Fibroblast of lung (primary cell): ENCODE measurements around the gene HSPG2. TPM values are rescaled to one million over a fixed set of nuclear protein-coding genes. Genes with fewer than 3 reads are reported as not detected.

Experiments used
- DNase-seq, 2 donors: peaks; one replicate each; pipeline versions ENCODE4 v3.0.0 to v3.0.0-alpha.2; 2010; ENCODE audit warnings: low read depth in 2 of 2
- H2AFZ ChIP-seq: 2 replicates; pipeline ENCODE4 v1.5.1; 2012; ENCODE audit warnings: low read length, control low read depth, inconsistent platforms
- H3K27ac ChIP-seq: 2 replicates; pipeline ENCODE4 v1.5.1; 2011; ENCODE audit warnings: low read length, control low read depth; ENCODE audit not compliant: insufficient read depth
- H3K27me3 ChIP-seq: 2 replicates; pipeline ENCODE4 v1.5.1; 2011; ENCODE audit warnings: mild to moderate bottlenecking, low read length; ENCODE audit not compliant: control insufficient read depth, insufficient read depth
- H3K36me3 ChIP-seq: 2 replicates; pipeline ENCODE4 v1.5.1; 2011; ENCODE audit warnings: low read length; ENCODE audit not compliant: control insufficient read depth, insufficient read depth
- H3K4me1 ChIP-seq: 2 replicates; pipeline ENCODE4 v1.5.1; 2011; ENCODE audit warnings: low read length; ENCODE audit not compliant: control insufficient read depth, insufficient read depth; ENCODE audit errors: extremely low read depth
- H3K4me2 ChIP-seq: 2 replicates; pipeline ENCODE4 v1.5.1; 2011; ENCODE audit warnings: low read length, control low read depth; ENCODE audit not compliant: insufficient read depth; ENCODE audit errors: extremely low read depth
- H3K4me3 ChIP-seq, 4 experiments: fragments of 200-600 bp in 1 of 4; sonication (generic) in 1 of 4; replicated peaks in 1 of 4; 2 replicates each; pipeline ENCODE4 v1.5.1; 2011 to 2016; ENCODE audit warnings: low read length in 4 of 4, low read depth in 3 of 4, mild to moderate bottlenecking in 3 of 4, control low read depth in 2 of 4, inconsistent platforms in 1 of 4, mixed read lengths in 1 of 4; ENCODE audit not compliant: insufficient read depth in 1 of 4; ENCODE audit errors: control extremely low read depth in 1 of 4
- H3K79me2 ChIP-seq: 2 replicates; pipeline ENCODE4 v1.5.1; 2012; ENCODE audit warnings: mild to moderate bottlenecking, low read length, inconsistent platforms; ENCODE audit not compliant: control insufficient read depth, insufficient read depth
- H3K9ac ChIP-seq: 2 replicates; pipeline ENCODE4 v1.5.1; 2011; ENCODE audit warnings: mild to moderate bottlenecking, low read length, control low read depth; ENCODE audit not compliant: insufficient read depth
- H3K9me3 ChIP-seq: 2 replicates; pipeline ENCODE4 v1.5.1; 2012; ENCODE audit warnings: low read depth, low read length; ENCODE audit not compliant: control insufficient read depth, insufficient read depth
- H4K20me1 ChIP-seq: 2 replicates; pipeline ENCODE4 v1.5.1; 2011; ENCODE audit warnings: low read length; ENCODE audit not compliant: control insufficient read depth, insufficient read depth; ENCODE audit errors: extremely low read depth
- EZH2 ChIP-seq: IDR thresholded peaks from 2 replicates; pipeline ENCODE4 v1.5.1; 2012; ENCODE audit warnings: low read length, control low read depth, mild to moderate bottlenecking; ENCODE audit errors: missing control alignments
- polyA plus RNA-seq, 2 donors: library from polyadenylated mRNA; depleted of rRNA in 1 of 2; stranded (reverse) in 1 of 2; unstranded in 1 of 2; fragments of >200 nt; gene quantifications; 2 replicates each; pipeline ENCODE4 v1.2.1, GENCODE V29; 2011 to 2012; ENCODE audit warnings: missing spikeins in 1 of 2
- total RNA-seq: library from RNA; depleted of rRNA; stranded (reverse); fragments of >200 nt; gene quantifications from 2 replicates; pipeline ENCODE4 v1.2.1, GENCODE V29; 2014
- TF ChIP-seq, protein P1 (sequence below), 2 donors: IDR thresholded peaks in 1 of 2; conservative IDR thresholded peaks in 1 of 2; 1 replicate in 1 of 2; 2 replicates in 1 of 2; pipeline ENCODE4 v1.5.1; 2011 to 2012; ENCODE audit warnings: low read length in 2 of 2, control low read depth in 1 of 2, inconsistent platforms in 1 of 2, low read depth in 1 of 2, mild to moderate bottlenecking in 1 of 2

The HSPG2 gene
- total and polyA plus RNA-seq, 2 donors (not counting 1 experiment from before 2014, with no cell fraction given) = 40.7 to 88.4 TPM

DNA sequence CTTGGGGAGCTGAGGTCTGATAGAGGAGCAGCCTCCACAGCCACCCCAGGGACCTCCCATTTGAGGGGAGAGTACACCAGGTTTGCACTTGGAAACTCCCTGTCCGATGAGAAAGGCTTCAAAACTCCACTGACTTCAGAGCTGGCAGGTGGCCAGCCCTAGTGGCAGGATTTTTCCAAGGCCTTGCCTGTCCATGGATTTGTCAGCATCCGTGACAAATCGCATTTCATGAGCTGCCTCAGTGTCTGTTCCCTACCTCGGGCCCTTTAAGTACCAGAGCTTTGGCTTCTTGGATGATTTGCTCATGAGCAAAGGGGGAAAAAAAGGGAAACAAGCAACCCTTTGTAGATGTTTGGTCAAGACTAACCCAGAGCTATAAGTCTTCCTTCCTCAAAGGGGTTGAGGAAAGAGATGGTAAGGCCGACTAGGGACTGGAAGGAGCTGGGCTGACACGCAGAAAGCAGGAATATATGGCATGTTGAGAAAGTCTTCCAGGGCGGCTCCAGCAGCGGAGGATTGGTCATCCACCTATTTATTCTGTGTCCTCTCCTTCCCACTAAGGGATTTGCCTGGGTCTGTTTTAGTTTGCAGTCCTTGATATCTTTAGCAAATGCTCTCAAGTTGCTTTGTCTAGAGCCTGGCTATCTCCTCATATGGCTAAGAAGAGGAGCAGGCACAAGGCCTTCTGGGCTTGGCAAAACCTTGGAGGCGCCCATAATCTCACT, 2.7 kb upstream of the HSPG2 start:
- Histone ChIP-seq H3K9me3 (no peaks in the 10 kb centered on the region), H3K4me3 (no peak overlapping the region), H3K9ac (no peak overlapping the region), H3K27me3 (no peaks in the 10 kb centered on the region), H2AFZ (no peak overlapping the region), H3K4me1 (peaks cover 18% of the 10 kb centered on the region), H3K27ac (no peak overlapping the region), H3K79me2 (peaks cover 18% of the 10 kb centered on the region), H3K36me3 (no peaks in the 10 kb centered on the region), H3K4me2 (no peak overlapping the region), H4K20me1 (no peaks in the 10 kb centered on the region)
- DNase-seq = peak; percentile 87 to 99
- no peak for TF ChIP-seq EZH2
- TF ChIP-seq, protein P1, sequence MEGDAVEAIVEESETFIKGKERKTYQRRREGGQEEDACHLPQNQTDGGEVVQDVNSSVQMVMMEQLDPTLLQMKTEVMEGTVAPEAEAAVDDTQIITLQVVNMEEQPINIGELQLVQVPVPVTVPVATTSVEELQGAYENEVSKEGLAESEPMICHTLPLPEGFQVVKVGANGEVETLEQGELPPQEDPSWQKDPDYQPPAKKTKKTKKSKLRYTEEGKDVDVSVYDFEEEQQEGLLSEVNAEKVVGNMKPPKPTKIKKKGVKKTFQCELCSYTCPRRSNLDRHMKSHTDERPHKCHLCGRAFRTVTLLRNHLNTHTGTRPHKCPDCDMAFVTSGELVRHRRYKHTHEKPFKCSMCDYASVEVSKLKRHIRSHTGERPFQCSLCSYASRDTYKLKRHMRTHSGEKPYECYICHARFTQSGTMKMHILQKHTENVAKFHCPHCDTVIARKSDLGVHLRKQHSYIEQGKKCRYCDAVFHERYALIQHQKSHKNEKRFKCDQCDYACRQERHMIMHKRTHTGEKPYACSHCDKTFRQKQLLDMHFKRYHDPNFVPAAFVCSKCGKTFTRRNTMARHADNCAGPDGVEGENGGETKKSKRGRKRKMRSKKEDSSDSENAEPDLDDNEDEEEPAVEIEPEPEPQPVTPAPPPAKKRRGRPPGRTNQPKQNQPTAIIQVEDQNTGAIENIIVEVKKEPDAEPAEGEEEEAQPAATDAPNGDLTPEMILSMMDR (conservative IDR thresholded peaks at IDR 0.05 in 1 of 2, IDR thresholded peaks at IDR 0.05 in 1 of 2; ENCODE audit: low read depth in 1 of 2, low read length in 2 of 2) = peak; percentile 36 to 53

DNA sequence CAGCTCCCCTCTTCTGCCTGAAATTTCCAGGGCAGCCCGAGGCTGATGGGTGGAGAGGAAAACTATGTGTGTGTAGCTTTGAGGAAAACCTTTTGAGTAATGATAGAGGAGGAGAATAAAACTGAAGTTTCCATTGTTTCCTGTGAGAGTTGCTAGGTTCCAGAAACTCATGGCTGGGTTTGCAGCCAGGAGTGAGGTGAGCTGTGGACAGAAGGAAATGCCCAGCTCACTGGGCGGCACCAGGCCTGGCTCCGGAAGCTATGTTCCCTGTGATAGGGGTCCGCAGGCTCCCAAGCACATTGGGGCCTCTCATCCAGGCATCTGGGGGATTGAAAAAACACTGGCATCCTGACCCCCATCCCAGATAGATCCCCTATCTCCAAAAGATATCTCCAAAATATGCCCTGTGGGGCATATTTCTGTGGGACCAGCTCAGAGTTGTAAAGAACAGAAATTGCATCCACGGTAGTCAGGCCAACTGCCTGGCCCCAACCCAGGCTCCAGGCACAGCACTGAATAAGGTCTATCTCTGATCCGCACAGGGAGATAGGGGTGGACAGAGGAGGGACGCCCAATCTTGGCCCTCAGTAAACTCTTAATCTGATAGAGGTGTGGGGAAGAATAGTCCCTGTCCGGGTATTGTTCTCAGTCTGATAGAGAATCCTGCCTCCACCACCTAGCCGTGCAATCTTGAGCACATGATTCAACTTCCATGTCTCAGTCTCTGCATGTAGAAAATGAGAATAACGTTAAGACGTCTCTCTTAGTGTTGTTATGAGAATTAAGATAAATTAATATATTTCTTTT, 1.8 kb upstream of the HSPG2 start:
- TF ChIP-seq EZH2 = no peak
- TF ChIP-seq, protein P1 (conservative IDR thresholded peaks at IDR 0.05 in 1 of 2, IDR thresholded peaks at IDR 0.05 in 1 of 2; ENCODE audit: low read depth in 1 of 2, low read length in 2 of 2) = no peak
- Histone ChIP-seq H3K9me3 (no peaks in the 10 kb centered on the region), H4K20me1 (no peaks in the 10 kb centered on the region), H2AFZ (no peak overlapping the region), H3K4me3 (no peak overlapping the region), H3K27me3 (no peaks in the 10 kb centered on the region), H3K4me1 (peaks cover 21% of the 10 kb centered on the region), H3K36me3 (peaks cover 2% of the 10 kb centered on the region), H3K9ac (no peak overlapping the region), H3K27ac (peak overlapping the region; percentile 22), H3K79me2 (peaks cover 26% of the 10 kb centered on the region), H3K4me2 (no peak overlapping the region)
- DNase-seq = peak in 1 of 2 donors; percentile 58

DNA sequence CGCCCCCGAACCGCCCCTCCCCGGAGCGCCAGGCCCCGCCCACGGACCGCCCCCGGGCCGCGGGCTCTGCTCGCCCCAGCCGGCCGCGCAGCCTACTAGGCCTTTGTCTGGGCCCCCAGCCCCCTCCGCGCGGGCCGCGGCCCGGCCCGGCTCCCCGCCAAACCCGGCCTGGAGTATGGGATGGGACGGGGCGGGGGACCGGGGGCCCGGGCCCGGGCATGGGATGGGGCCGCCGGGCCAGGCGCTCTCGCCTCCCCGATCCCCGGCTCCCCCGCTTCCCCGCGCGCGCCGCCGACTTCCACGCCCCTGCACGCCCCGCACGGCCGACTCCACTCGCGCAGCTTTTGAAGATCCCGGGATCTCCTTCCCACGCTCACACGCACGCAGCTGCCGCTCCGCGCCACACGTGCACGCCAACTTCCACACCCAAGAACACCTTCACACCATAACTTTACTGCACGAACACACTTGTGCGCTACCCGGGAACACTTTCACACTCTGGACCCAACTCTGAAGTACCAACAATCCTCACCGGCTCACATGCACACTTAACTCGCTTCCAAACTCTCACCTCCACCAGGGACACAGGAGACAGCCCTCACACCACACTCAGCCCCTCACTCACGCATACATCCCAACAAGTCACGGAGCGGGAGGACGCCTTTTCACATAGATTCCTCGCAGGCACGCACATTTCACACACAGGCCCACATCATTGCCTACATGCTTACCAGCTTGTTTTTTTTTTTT, 437 bp upstream of the HSPG2 start:
- Histone ChIP-seq H3K9ac (peak overlapping the region; percentile 62), H3K27me3 (no peaks in the 10 kb centered on the region)

More for the DNA sequence above, 437 bp upstream of the HSPG2 start:
- H3K9me3 ChIP-seq = no peaks in the 10 kb centered on the region
- peaks cover 39% of the 10 kb centered on the region for H3K79me2 ChIP-seq
- peaks cover 2% of the 10 kb centered on the region for H3K36me3 ChIP-seq
- TF ChIP-seq EZH2 = no peak
- TF ChIP-seq, protein P1 (conservative IDR thresholded peaks at IDR 0.05 in 1 of 2, IDR thresholded peaks at IDR 0.05 in 1 of 2; ENCODE audit: low read depth in 1 of 2, low read length in 2 of 2) = no peak
- H3K4me2 ChIP-seq = peak overlapping the region; percentile 79
- peak overlapping the region in 3 of 4 experiments; percentile 25 to 49 (median 48) for H3K4me3 ChIP-seq
- H3K4me1 ChIP-seq = peaks cover 30% of the 10 kb centered on the region
- peak; percentile 79 to 81 for DNase-seq
- H4K20me1 ChIP-seq = no peaks in the 10 kb centered on the region
- H2AFZ ChIP-seq = peak overlapping the region; percentile 87
- H3K27ac ChIP-seq = peak overlapping the region; percentile 65
